DOHH2 (cell line): ENCODE data around the gene ZNF429.

Experiments
- H3F3A ChIP-seq: fragments of 200-600 bp; sonication (generic), shearing (Covaris generic); 2 replicates; pipeline ENCODE4 v1.6.0; 2016; ENCODE audit warnings: antibody characterized with exemption, mild to moderate bottlenecking; ENCODE audit not compliant: control insufficient read depth, insufficient read depth
- H3K27ac ChIP-seq: fragments of 200-600 bp; sonication (generic); 2 replicates; pipeline ENCODE4 v1.5.1; 2014; ENCODE audit warnings: low read depth, mild to moderate bottlenecking, low read length, moderate library complexity
- H3K27me3 ChIP-seq: fragments of 200-600 bp; sonication (generic); 2 replicates; pipeline ENCODE4 v1.6.1; 2014; ENCODE audit warnings: mild to moderate bottlenecking, low read length, mixed read lengths; ENCODE audit not compliant: control insufficient read depth
- H3K36me3 ChIP-seq: fragments of 200-600 bp; sonication (generic); 2 replicates; pipeline ENCODE4 v1.6.1; 2014; ENCODE audit warnings: mild to moderate bottlenecking, low read length, moderate library complexity, mixed read lengths; ENCODE audit not compliant: control insufficient read depth
- H3K4me1 ChIP-seq: fragments of 200-600 bp; sonication (generic); 2 replicates; pipeline ENCODE4 v1.6.1; 2014; ENCODE audit warnings: mild to moderate bottlenecking, low read length, mixed read lengths; ENCODE audit not compliant: control insufficient read depth
- H3K4me2 ChIP-seq: fragments of 200-600 bp; sonication (generic); 2 replicates; pipeline ENCODE4 v1.6.0; 2014; ENCODE audit warnings: mild to moderate bottlenecking, low read length, moderate library complexity
- H3K4me3 ChIP-seq: fragments of 200-600 bp; sonication (generic); 2 replicates; pipeline ENCODE4 v1.5.1; 2014; ENCODE audit warnings: mild to moderate bottlenecking, low read length, mixed read lengths
- H3K79me2 ChIP-seq: fragments of 200-600 bp; sonication (generic); 2 replicates; pipeline ENCODE4 v1.6.1; 2014; ENCODE audit warnings: mild to moderate bottlenecking, low read length, mixed read lengths; ENCODE audit not compliant: control insufficient read depth
- H3K9me2 ChIP-seq: fragments of 200-600 bp; sonication (generic); replicated peaks from 2 replicates; pipeline ENCODE4 v1.6.1; 2014; ENCODE audit warnings: mild to moderate bottlenecking, low read length, mixed read lengths; ENCODE audit not compliant: control insufficient read depth
- H3K9me3 ChIP-seq: fragments of 200-600 bp; sonication (generic); 2 replicates; pipeline ENCODE4 v1.6.1; 2014; ENCODE audit warnings: antibody characterized with exemption, low read length, mixed read lengths; ENCODE audit not compliant: control insufficient read depth, insufficient read depth
- H4K20me1 ChIP-seq: fragments of 200-600 bp; sonication (generic); 2 replicates; pipeline ENCODE4 v1.6.0; 2014; ENCODE audit warnings: low read depth, mild to moderate bottlenecking, antibody characterized with exemption, low read length, moderate library complexity; ENCODE audit not compliant: control insufficient read depth, insufficient read depth
- CTCF ChIP-seq: fragments of 200-600 bp; sonication (generic); IDR thresholded peaks from one replicate; pipeline ENCODE4 v1.5.1; 2014; ENCODE audit warnings: antibody characterized with exemption, mild to moderate bottlenecking, low read depth, low read length; ENCODE audit not compliant: poor library complexity, severe bottlenecking
- EZH2phosphoT487 ChIP-seq: fragments of 200-600 bp; sonication (generic); IDR thresholded peaks from 2 replicates; pipeline ENCODE4 v1.6.1; 2017; ENCODE audit warnings: borderline replicate concordance, mild to moderate bottlenecking, antibody characterized with exemption, low read length, moderate library complexity, mixed read lengths

The ZNF429 gene

GRCh38 chr19:21580101-21580500, 74.7 kb downstream of the ZNF429 start:
- Histone ChIP-seq H3F3A (no peaks in the 10 kb centered on the region), H3K4me2 (no peak overlapping the region), H3K79me2 (no peaks in the 10 kb centered on the region), H3K27ac (no peak overlapping the region), H3K4me3 (no peak overlapping the region), H3K9me2 (no peaks in the 10 kb centered on the region), H3K27me3 (no peaks in the 10 kb centered on the region), H3K9me3 (peaks cover 6% of the 10 kb centered on the region; the same call in 1 of the 2 replicates), H3K4me1 (no peaks in the 10 kb centered on the region), H4K20me1 (no peaks in the 10 kb centered on the region), H3K36me3 (no peaks in the 10 kb centered on the region)
- no peak for TF ChIP-seq EZH2phosphoT487
- no peak for TF ChIP-seq CTCF

GRCh38 chr19:21580818-21581217, 75.4 kb downstream of the ZNF429 start:
- Histone ChIP-seq H3K36me3 (no peaks in the 10 kb centered on the region), H3K27me3 (no peaks in the 10 kb centered on the region), H3F3A (no peaks in the 10 kb centered on the region), H4K20me1 (no peaks in the 10 kb centered on the region), H3K27ac (no peak overlapping the region), H3K4me2 (no peak overlapping the region), H3K9me2 (no peaks in the 10 kb centered on the region), H3K4me3 (no peak overlapping the region), H3K79me2 (no peaks in the 10 kb centered on the region), H3K9me3 (peaks cover 10% of the 10 kb centered on the region; the same call in 1 of the 2 replicates), H3K4me1 (no peaks in the 10 kb centered on the region)
- no peak for TF ChIP-seq EZH2phosphoT487
- no peak for TF ChIP-seq CTCF

- TF ChIP-seq CTCF = no peak
- no peak for TF ChIP-seq EZH2phosphoT487
- Histone ChIP-seq H4K20me1 (no peaks in the 10 kb centered on the region), H3K36me3 (no peaks in the 10 kb centered on the region), H3K27me3 (no peaks in the 10 kb centered on the region), H3F3A (no peaks in the 10 kb centered on the region), H3K9me2 (no peaks in the 10 kb centered on the region), H3K27ac (no peak overlapping the region), H3K4me2 (no peak overlapping the region), H3K4me3 (no peak overlapping the region), H3K79me2 (no peaks in the 10 kb centered on the region), H3K9me3 (peaks cover 10% of the 10 kb centered on the region; the same call in 1 of the 2 replicates), H3K4me1 (no peaks in the 10 kb centered on the region)
Measured at GRCh38 chr19:21581646-21582240, 76.3 kb downstream of the ZNF429 start.
